Neural progenitor cell (in vitro differentiated cells): ENCODE results near the gene ZDBF2. TPM values are rescaled to one million over a fixed set of nuclear protein-coding genes. Genes with fewer than 3 reads are reported as not detected.
A peak's percentile ranks its signal among the peaks of the same experiment; 100 is the strongest.

Source experiments
- DNase-seq: peaks from one replicate; pipeline ENCODE4 v3.0.0-alpha.2; 2016; ENCODE audit warnings: low spot score
- H2AFZ ChIP-seq: fragments of 200-600 bp; sonication (generic); replicated peaks from 2 replicates; pipeline ENCODE4 v1.6.1; 2016; ENCODE audit warnings: antibody characterized with exemption
- H3F3A ChIP-seq: fragments of 200-600 bp; sonication (generic); 2 replicates; pipeline ENCODE4 v1.6.1; 2016; ENCODE audit warnings: antibody characterized with exemption, low read depth
- H3K27ac ChIP-seq: fragments of 200-600 bp; sonication (generic); 2 replicates; pipeline ENCODE4 v1.5.1; 2016; ENCODE audit warnings: mild to moderate bottlenecking
- H3K27me3 ChIP-seq: fragments of 200-600 bp; sonication (generic); 2 replicates; pipeline ENCODE4 v1.6.1; 2016; ENCODE audit warnings: mild to moderate bottlenecking, moderate library complexity
- H3K36me3 ChIP-seq: fragments of 200-600 bp; sonication (generic); 2 replicates; pipeline ENCODE4 v1.5.1; 2016
- H3K4me1 ChIP-seq: fragments of 200-600 bp; sonication (generic); 2 replicates; pipeline ENCODE4 v1.6.1; 2016; ENCODE audit warnings: mixed run types
- H3K4me2 ChIP-seq: fragments of 200-600 bp; sonication (generic); 2 replicates; pipeline ENCODE4 v1.6.1; 2016
- H3K4me3 ChIP-seq: fragments of 200-600 bp; sonication (generic); 2 replicates; pipeline ENCODE4 v1.5.1; 2016
- H3K79me2 ChIP-seq: fragments of 200-600 bp; sonication (generic); 2 replicates; pipeline ENCODE4 v1.6.1; 2016; ENCODE audit warnings: low read depth
- H3K9ac ChIP-seq: fragments of 200-600 bp; sonication (generic); 2 replicates; pipeline ENCODE4 v1.6.1; 2016
- H3K9me3 ChIP-seq: fragments of 200-600 bp; sonication (generic); 2 replicates; pipeline ENCODE4 v1.5.1; 2016; ENCODE audit warnings: low read depth
- H4K20me1 ChIP-seq: fragments of 200-600 bp; sonication (generic); 2 replicates; pipeline ENCODE4 v1.6.1; 2016; ENCODE audit warnings: low read depth
- H3K27ac Mint-ChIP-seq: 3 replicates; pipeline ENCODE4 v1.8.0; 2021; ENCODE audit warnings: mixed read lengths
- H3K27me3 Mint-ChIP-seq: 2 replicates; pipeline ENCODE4 v1.8.0; 2022; ENCODE audit warnings: low read depth, mild to moderate bottlenecking, inconsistent platforms, moderate library complexity, mixed read lengths; ENCODE audit not compliant: insufficient read depth
- H3K36me3 Mint-ChIP-seq: 3 replicates; pipeline ENCODE4 v1.8.0; 2021; ENCODE audit warnings: mixed read lengths
- H3K4me1 Mint-ChIP-seq: 3 replicates; pipeline ENCODE4 v1.8.0; 2021; ENCODE audit warnings: mixed read lengths
- H3K4me3 Mint-ChIP-seq: 3 replicates; pipeline ENCODE4 v1.8.0; 2021; ENCODE audit warnings: mild to moderate bottlenecking, moderate library complexity, mixed read lengths
- H3K9me3 Mint-ChIP-seq: 3 replicates; pipeline ENCODE4 v1.8.0; 2020; ENCODE audit warnings: mixed read lengths
- CTCF ChIP-seq: fragments of 200-600 bp; sonication (generic); IDR thresholded peaks from 2 replicates; pipeline ENCODE4 v1.5.1; 2017; ENCODE audit warnings: antibody characterized with exemption, mild to moderate bottlenecking
- EZH2 ChIP-seq: fragments of 200-600 bp; sonication (generic); IDR thresholded peaks from 2 replicates; pipeline ENCODE4 v1.6.1; 2017; ENCODE audit warnings: antibody characterized with exemption, mild to moderate bottlenecking, moderate library complexity
- EZH2phosphoT487 ChIP-seq: fragments of 200-600 bp; sonication (generic); IDR thresholded peaks from 2 replicates; pipeline ENCODE4 v1.6.1; 2017; ENCODE audit warnings: antibody characterized with exemption
- total RNA-seq: library from RNA; depleted of rRNA; stranded (reverse); fragments of >200 nt; gene quantifications from 2 replicates; pipeline ENCODE4 v1.2.3, GENCODE V29; 2015; ENCODE audit warnings: low replicate concordance

ZDBF2 gene
- total RNA-seq, 1 donor from 2014 or later = 83.6 TPM

- Histone ChIP-seq H3K27ac (no peak overlapping the region), H2AFZ (no peak overlapping the region), H3K9me3 (no peaks in the 10 kb centered on the region), H3F3A (peaks cover 16% of the 10 kb centered on the region), H3K27me3 (peaks cover 100% of the 10 kb centered on the region), H3K36me3 (no peaks in the 10 kb centered on the region), H3K4me2 (no peak overlapping the region), H3K9ac (no peak overlapping the region), H3K4me1 (no peaks in the 10 kb centered on the region), H3K79me2 (no peaks in the 10 kb centered on the region), H3K4me3 (no peak overlapping the region), H4K20me1 (peaks cover 3% of the 10 kb centered on the region)
- TF ChIP-seq EZH2 = no peak
- no peak for TF ChIP-seq CTCF
- no peak for TF ChIP-seq EZH2phosphoT487
- Mint-ChIP-seq H3K27ac (no peak overlapping the region), H3K4me1 (no peaks in the 10 kb centered on the region), H3K4me3 (no peak overlapping the region), H3K9me3 (peaks cover 3% of the 10 kb centered on the region), H3K27me3 (peaks cover 4% of the 10 kb centered on the region), H3K36me3 (no peaks in the 10 kb centered on the region)
- DNase-seq = no peak
Observed at GRCh38 chr2:206267567-206267966, 6.9 kb upstream of the ZDBF2 start.

- Mint-ChIP-seq H3K9me3 (no peaks in the 10 kb centered on the region), H3K27me3 (peaks cover 4% of the 10 kb centered on the region)
- peaks cover 94% of the 10 kb centered on the region for H3K27me3 ChIP-seq
Observed at GRCh38 chr2:206271065-206271464, 3.4 kb upstream of the ZDBF2 start.

GRCh38 chr2:206273905-206274304, 558 bp upstream of the ZDBF2 start:
- Histone ChIP-seq H3K4me1 (peaks cover 28% of the 10 kb centered on the region), H3K9me3 (no peaks in the 10 kb centered on the region), H3K4me2 (peak overlapping the region; percentile 91), H3F3A (peaks cover 38% of the 10 kb centered on the region), H3K36me3 (no peaks in the 10 kb centered on the region), H3K79me2 (peaks cover 40% of the 10 kb centered on the region), H3K9ac (no peak overlapping the region), H3K27ac (no peak overlapping the region), H2AFZ (peak overlapping the region; percentile 99), H3K27me3 (peaks cover 86% of the 10 kb centered on the region), H4K20me1 (peaks cover 27% of the 10 kb centered on the region), H3K4me3 (peak overlapping the region; percentile 93)
- Mint-ChIP-seq H3K27ac (peak overlapping the region; percentile 47), H3K36me3 (no peaks in the 10 kb centered on the region), H3K4me3 (peak overlapping the region; percentile 84), H3K9me3 (no peaks in the 10 kb centered on the region), H3K4me1 (peaks cover 33% of the 10 kb centered on the region), H3K27me3 (no peaks in the 10 kb centered on the region)
- TF ChIP-seq EZH2phosphoT487 = no peak
- no peak for TF ChIP-seq EZH2
- TF ChIP-seq CTCF = no peak
- DNase-seq = no peak

More at GRCh38 chr2:206271065-206271464, 3.4 kb upstream of the ZDBF2 start:
- DNase-seq = no peak
- H3K4me3 Mint-ChIP-seq = no peak overlapping the region
- Histone ChIP-seq H3K27ac (no peak overlapping the region), H3K4me3 (no peak overlapping the region), H3K36me3 (no peaks in the 10 kb centered on the region), H2AFZ (no peak overlapping the region), H3K79me2 (peaks cover 12% of the 10 kb centered on the region), H3K4me1 (peaks cover 4% of the 10 kb centered on the region), H3K4me2 (no peak overlapping the region), H3K9ac (no peak overlapping the region), H4K20me1 (peaks cover under 1% of the 10 kb centered on the region), H3K9me3 (no peaks in the 10 kb centered on the region), H3F3A (peaks cover 37% of the 10 kb centered on the region)
- no peak overlapping the region for H3K27ac Mint-ChIP-seq
- H3K36me3 Mint-ChIP-seq = no peaks in the 10 kb centered on the region
- H3K4me1 Mint-ChIP-seq = peaks cover 18% of the 10 kb centered on the region
- TF ChIP-seq CTCF (no peak), EZH2 (no peak), EZH2phosphoT487 (peak; percentile 14)
